Ovary (tissue), 3 donors: ENCODE results near the gene PTPRN2.
"Not testable (repeated sequence)": the region's sequence is repeated elsewhere in the genome, so short reads cannot be mapped to it uniquely, and the experiment has no call there.

Source experiments
- POLR2A ChIP-seq: fragments of 450-650 bp; IDR thresholded peaks from one replicate; pipeline ENCODE4 v1.6.1; 2017; ENCODE audit warnings: antibody characterized with exemption, mild to moderate bottlenecking, moderate library complexity
- TF ChIP-seq, protein P1 (sequence below), 3 donors: fragments of 450-650 bp in 2 of 3; fragments of 200-600 bp in 1 of 3; IDR thresholded peaks; one replicate each; pipeline versions ENCODE4 v1.5.1 to v1.8.0; 2016 to 2022; ENCODE audit warnings: antibody characterized with exemption in 3 of 3, mild to moderate bottlenecking in 1 of 3
- donor health status: DM: no; HTN: no; CAD: no.

GRCh38 chr7:157777194-157777762 is 810.3 kb downstream of the PTPRN2 start:
- TF ChIP-seq POLR2A, result not testable (repeated sequence)
- TF ChIP-seq, protein P1, sequence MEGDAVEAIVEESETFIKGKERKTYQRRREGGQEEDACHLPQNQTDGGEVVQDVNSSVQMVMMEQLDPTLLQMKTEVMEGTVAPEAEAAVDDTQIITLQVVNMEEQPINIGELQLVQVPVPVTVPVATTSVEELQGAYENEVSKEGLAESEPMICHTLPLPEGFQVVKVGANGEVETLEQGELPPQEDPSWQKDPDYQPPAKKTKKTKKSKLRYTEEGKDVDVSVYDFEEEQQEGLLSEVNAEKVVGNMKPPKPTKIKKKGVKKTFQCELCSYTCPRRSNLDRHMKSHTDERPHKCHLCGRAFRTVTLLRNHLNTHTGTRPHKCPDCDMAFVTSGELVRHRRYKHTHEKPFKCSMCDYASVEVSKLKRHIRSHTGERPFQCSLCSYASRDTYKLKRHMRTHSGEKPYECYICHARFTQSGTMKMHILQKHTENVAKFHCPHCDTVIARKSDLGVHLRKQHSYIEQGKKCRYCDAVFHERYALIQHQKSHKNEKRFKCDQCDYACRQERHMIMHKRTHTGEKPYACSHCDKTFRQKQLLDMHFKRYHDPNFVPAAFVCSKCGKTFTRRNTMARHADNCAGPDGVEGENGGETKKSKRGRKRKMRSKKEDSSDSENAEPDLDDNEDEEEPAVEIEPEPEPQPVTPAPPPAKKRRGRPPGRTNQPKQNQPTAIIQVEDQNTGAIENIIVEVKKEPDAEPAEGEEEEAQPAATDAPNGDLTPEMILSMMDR (IDR thresholded peaks at IDR 0.05), result not testable (repeated sequence)
